ENCODE measurements around the gene C1orf116. TPM values are rescaled to one million over a fixed set of nuclear protein-coding genes. Genes with fewer than 3 reads are reported as not detected.

C1orf116 gene
- total RNA-seq, 4 donors from 2014 or later = 40.6 to 95.8 (median 77.6) TPM

GRCh38 chr1:207004931-207005830 is 27.4 kb downstream of the C1orf116 start:
- Histone ChIP-seq H3K27me3 (no peaks in the 10 kb centered on the region), H3K27ac (peak overlapping the region; percentile 23), H3K4me3 (no peak overlapping the region), H3K9me3 (no peaks in the 10 kb centered on the region), H3K4me1 (peaks cover 12% of the 10 kb centered on the region), H3K36me3 (no peaks in the 10 kb centered on the region)
- WGBS = 40% methylated on average over 9 of the region's 9 CpGs
- no peak for DNase-seq (ENCODE audit: low spot score in 2 of 2)
- TF ChIP-seq, protein P1, sequence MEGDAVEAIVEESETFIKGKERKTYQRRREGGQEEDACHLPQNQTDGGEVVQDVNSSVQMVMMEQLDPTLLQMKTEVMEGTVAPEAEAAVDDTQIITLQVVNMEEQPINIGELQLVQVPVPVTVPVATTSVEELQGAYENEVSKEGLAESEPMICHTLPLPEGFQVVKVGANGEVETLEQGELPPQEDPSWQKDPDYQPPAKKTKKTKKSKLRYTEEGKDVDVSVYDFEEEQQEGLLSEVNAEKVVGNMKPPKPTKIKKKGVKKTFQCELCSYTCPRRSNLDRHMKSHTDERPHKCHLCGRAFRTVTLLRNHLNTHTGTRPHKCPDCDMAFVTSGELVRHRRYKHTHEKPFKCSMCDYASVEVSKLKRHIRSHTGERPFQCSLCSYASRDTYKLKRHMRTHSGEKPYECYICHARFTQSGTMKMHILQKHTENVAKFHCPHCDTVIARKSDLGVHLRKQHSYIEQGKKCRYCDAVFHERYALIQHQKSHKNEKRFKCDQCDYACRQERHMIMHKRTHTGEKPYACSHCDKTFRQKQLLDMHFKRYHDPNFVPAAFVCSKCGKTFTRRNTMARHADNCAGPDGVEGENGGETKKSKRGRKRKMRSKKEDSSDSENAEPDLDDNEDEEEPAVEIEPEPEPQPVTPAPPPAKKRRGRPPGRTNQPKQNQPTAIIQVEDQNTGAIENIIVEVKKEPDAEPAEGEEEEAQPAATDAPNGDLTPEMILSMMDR (IDR thresholded peaks at IDR 0.05) = peak; percentile 24 to 62
- TF ChIP-seq EP300 (IDR thresholded peaks at IDR 0.05) = no peak

GRCh38 chr1:207003210-207003609 is 29.3 kb downstream of the C1orf116 start:
- TF ChIP-seq EP300 (IDR thresholded peaks at IDR 0.05) (no peak), POLR2AphosphoS5 (IDR thresholded peaks at IDR 0.05) (no peak), POLR2A (IDR thresholded peaks at IDR 0.05) (no peak)
- TF ChIP-seq, protein P1 (IDR thresholded peaks at IDR 0.05) = no peak
- Histone ChIP-seq H3K4me1 (peaks cover 12% of the 10 kb centered on the region), H3K4me3 (no peak overlapping the region), H3K27me3 (no peaks in the 10 kb centered on the region), H3K36me3 (no peaks in the 10 kb centered on the region), H3K9me3 (no peaks in the 10 kb centered on the region), H3K27ac (peak overlapping the region; percentile 74)
- DNase-seq (ENCODE audit: low spot score in 2 of 2) = no peak
- 82% methylated on average over 4 of the region's 4 CpGs for WGBS

DNA sequence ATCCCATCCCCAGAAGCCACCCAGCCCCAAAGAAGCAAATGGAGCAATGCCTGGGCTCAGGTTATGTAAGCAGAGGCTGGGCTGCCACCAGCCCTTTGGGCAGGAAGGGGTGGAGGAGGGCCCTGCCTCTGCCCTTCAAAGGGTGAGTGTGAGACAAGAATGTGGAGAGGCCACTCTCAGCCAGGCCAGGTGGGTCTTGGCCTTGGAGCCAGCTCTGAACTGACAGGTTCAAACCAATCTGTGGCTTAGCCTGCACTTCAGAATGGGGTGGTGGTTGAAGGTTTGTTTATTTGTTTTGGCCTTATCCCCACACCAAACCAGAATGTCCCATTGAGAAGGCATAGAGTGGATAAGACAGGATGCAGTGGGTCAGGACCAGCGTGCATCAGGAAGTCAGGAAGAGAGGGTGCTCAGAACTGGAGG is 29.8 kb downstream of the C1orf116 start:
- H3K4me1 ChIP-seq = peaks cover 12% of the 10 kb centered on the region
- WGBS = 40% methylated on average over 1 of the region's 1 CpG

DNA sequence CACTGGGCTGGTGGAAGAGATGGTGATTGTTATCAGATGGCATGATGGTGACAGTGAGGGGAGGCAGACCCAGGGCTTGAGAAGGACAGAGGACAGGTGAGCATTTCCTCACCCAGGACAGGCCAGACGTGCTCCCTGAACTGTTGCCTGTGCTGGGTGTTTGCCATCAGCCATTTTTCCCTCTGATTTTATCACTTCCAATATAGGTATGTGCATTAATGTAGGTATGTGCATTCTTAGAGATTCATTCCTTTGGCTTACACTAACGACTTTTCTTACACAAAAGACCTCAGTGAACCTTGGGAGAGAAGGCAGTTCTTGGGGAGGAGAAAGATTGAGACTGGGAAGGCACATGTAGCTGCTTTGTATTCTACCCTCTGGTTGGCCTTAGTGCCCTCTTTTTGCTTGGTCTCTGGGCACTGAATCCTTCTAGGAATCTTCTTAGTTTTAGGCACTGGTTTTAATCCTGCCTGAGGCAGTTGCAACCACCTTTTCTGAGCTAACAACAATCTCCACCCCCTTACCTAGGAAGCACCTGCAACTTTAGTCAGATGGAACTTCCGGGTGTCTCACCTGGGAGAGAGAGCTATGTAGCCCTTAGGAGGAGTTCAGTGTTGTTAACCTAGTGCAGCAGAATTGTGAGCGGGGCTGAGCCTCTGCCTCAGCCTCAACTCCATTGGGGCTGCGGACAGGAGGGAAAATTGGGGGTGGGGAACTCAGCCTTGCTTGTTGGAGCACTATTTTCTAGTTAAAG is 30.9 kb downstream of the C1orf116 start:
- Histone ChIP-seq H3K4me1 (peaks cover 12% of the 10 kb centered on the region), H3K27ac (peak overlapping the region; percentile 74), H3K4me3 (no peak overlapping the region), H3K27me3 (no peaks in the 10 kb centered on the region), H3K36me3 (no peaks in the 10 kb centered on the region), H3K9me3 (no peaks in the 10 kb centered on the region)
- 57% methylated on average over 5 of the region's 5 CpGs for WGBS
- no peak for TF ChIP-seq POLR2A (IDR thresholded peaks at IDR 0.05)
- TF ChIP-seq EP300 (IDR thresholded peaks at IDR 0.05) = no peak
- no peak for TF ChIP-seq POLR2AphosphoS5 (IDR thresholded peaks at IDR 0.05)
- TF ChIP-seq, protein P1 (IDR thresholded peaks at IDR 0.05) = no peak
- no peak for DNase-seq (ENCODE audit: low spot score in 2 of 2)

More for the DNA sequence above, 29.8 kb downstream of the C1orf116 start:
- TF ChIP-seq, protein P1 (IDR thresholded peaks at IDR 0.05) = no peak
- TF ChIP-seq POLR2AphosphoS5 (IDR thresholded peaks at IDR 0.05) (peak in 1 of 3 donors; percentile 23), POLR2A (IDR thresholded peaks at IDR 0.05) (no peak), EP300 (IDR thresholded peaks at IDR 0.05) (no peak)
- H3K9me3 ChIP-seq = no peaks in the 10 kb centered on the region
- no peak overlapping the region for H3K4me3 ChIP-seq
- no peaks in the 10 kb centered on the region for H3K36me3 ChIP-seq
- DNase-seq (ENCODE audit: low spot score in 2 of 2) = no peak
- no peaks in the 10 kb centered on the region for H3K27me3 ChIP-seq
- peak overlapping the region; percentile 74 for H3K27ac ChIP-seq

Measured in suprapubic skin (tissue), 4 donors.